ENCODE results near the gene PMM1.
"Not testable (repeated sequence)": the region's sequence is repeated elsewhere in the genome, so short reads cannot be mapped to it uniquely, and the experiment has no call there.

PMM1 gene

DNA sequence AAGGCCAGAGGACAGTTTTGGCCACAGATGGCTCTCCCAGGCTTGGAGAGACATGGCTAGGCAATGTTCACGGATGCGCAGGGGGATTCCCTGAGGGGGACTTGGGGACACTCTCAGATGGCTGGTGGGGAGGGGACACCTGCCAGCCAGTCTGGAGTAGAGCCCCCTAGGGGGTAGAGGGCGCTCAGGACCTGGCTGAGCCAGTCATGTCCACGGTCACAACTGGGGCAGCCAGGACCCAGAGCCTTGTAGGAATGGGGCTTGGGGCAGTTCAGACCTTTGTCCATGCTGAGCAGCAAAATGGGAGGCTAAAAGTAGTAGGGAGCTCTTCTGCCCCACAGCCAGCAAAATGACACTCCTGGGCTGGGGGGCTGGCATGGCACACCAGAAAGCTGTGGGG is 27.2 kb downstream of the PMM1 start:
- no peak for DNase-seq

DNA sequence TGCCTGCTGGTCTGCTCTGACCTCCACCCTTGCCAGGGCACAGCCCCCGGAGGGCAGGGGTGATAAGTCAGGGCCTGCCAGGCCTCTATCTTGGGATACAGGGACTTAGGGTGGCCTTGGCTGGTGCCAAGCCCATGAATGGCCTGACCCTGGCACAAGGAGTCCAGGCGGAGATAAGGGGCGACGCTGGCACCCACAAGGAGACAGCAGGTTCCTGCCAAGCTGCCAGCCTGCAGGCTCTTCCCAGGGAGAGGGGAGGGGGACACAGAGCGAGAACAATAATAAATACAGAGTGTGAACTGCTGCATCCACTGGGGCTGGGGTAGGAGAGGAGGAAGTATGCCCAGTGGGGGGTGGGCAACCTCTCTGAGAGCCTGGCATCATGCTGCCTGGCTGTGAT is 27.9 kb downstream of the PMM1 start:
- no peak for DNase-seq

DNA sequence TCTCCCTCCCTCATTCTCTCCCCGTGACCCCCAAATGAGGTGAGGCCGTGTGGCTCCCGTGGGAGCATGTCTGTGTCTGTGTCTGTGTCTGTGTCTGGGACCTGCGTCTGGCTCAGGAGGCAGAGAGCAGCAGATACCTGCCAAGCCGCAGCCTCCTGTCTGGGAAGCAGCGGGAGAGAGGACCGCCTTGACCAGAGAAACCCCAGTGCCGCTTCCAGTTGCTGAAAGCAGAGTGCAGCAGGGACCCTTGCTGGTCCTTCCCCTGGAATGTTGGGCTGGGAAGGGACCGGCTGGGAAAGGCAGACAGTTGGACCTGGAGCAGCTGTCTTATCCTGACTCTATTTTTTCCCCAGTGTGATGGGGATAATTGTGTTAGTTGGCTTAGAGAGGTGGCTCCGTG is 28.3 kb downstream of the PMM1 start:
- no peak for DNase-seq

- DNase-seq, result no peak
Observed at GRCh38 chr22:41560095-41560471, 29.6 kb downstream of the PMM1 start.

DNA sequence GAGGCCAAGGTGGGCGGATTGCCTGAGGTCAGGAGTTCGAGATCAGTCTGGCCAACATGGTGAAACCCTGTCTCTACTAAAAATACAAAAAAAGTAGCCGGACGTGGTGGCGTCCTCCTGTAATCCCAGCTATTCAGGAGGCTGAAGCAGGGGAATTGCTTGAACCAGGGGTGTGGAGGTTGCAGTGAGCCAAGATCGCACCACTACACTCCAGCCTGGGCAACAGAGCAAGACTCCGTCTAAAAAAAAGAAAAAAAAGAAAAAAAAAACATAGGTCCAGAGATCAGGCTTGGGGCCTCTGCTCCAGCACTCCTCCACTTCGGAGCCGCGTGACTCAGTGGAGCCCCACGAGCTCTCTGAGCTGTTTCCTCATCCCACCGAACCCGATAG is 31.4 kb downstream of the PMM1 start:
- DNase-seq, result not testable (repeated sequence)

- no peak for DNase-seq
Observed at GRCh38 chr22:41557401-41558240, 32.0 kb downstream of the PMM1 start.

DNA sequence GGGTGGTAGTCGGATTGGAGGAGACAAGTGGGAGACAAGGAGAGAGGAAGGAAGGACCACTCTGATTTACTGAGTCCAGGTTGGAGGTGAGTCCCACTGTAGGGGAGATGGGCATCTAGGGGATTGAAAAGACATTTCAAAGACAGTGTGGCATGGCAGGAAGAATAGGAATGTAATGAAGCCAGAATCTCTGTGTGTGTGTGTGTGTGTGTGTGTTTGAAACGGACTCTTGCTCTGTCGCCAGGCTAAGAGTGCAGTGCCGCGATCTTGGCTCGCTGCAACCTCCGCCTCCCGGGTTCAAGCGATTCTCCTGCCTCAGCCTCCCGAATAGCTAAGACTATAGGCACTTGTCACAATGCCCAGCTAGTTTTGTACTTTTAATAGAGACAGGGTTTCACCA is 33.1 kb downstream of the PMM1 start:
- DNase-seq, result no peak

DNA sequence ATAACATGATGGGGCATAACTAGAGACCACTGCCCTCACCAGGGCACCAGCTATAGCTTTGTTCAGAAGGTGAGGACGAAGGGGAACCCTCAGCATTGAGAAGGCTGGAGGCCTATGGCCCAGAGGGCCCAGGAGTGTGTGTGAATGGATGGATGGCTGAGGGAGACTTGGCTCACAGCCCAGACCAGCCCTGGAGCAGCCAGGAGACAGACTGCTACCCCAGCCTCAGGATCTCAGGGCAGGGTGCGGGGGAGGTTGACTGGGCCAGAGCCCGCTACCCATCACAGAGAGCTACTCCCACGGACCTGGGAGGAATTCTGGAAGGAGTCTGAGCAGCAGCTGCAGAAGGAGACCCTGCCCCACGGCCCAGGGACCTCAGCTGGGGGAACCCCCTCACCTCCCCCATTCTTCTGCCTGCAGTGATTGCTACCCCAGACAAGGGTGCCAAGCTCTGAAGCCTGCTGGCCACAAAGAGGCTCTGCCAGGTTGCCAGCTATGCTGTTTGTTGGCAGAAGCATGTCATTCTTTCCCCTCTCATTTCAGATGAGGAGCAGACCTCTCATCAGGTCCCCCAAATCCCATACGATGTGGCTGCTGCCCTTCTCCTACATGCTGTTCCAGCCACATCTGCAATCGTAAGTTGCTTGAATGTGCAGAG is 34.2 kb downstream of the PMM1 start:
- no peak for DNase-seq

DNA sequence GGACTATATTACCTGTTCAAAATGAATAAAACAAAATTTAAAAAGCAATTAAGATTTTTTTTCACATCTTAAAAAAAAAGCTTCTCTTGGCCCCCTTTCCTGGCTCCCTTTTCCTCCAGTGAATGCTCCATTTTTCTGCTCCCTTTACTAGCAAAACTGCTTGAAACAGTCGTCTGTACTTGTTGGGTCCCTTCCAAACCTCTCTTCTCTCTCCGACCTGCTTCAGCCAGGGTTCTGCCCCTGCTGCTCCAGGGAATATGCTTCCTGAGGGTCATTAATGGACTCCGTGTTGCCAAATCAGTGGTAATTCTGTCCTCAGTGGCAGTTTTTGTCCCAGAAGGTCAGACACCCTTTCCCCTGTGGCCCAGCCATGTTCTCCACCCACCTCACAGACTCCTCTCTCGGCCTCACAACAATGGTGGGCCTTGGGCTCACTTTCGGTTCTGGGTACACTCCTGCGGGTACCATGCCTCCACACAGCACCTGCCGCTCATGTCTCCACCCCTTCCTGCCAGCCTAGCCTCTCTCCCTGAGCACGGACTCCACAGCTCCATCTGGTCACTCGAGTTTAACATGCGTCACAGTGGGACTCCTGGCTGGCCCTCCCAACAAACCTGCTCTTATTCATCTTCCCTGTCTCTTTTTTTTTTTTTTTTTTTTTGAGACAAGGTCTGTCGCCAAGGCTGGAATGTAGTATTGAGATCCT is 37.6 kb downstream of the PMM1 start:
- no peak for DNase-seq

GRCh38 chr22:41550952-41551491 is 38.6 kb downstream of the PMM1 start:
- no peak for DNase-seq

DNA sequence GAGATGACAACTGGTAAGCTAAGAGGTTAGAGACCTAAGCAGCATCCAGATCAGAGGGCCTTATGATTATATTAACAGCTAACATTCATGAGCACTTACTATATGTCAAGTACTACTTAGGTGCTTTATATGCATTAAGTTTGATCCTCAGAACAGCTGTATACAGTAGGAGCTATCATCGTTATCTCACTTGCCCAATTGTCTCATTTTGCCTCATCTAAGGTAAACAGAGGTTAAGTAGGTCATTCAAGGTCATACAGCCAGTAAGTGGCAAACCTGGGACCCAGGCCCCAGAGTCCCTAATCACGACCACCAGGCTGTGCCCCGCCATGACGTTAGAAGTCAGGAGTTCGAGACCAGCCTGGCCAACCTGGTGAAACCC is 40.8 kb downstream of the PMM1 start:
- no peak for DNase-seq

- no peak for DNase-seq
Observed at GRCh38 chr22:41544671-41545476, 44.8 kb downstream of the PMM1 start.

GRCh38 chr22:41543854-41544670 is 45.6 kb downstream of the PMM1 start, which contains the start of gene POLR3H:
Gene POLR3H (minus strand): TSS chr22:41544470. CDS start chr22:41544101, 369 bp downstream.
- peak; percentile 98 for DNase-seq

DNA sequence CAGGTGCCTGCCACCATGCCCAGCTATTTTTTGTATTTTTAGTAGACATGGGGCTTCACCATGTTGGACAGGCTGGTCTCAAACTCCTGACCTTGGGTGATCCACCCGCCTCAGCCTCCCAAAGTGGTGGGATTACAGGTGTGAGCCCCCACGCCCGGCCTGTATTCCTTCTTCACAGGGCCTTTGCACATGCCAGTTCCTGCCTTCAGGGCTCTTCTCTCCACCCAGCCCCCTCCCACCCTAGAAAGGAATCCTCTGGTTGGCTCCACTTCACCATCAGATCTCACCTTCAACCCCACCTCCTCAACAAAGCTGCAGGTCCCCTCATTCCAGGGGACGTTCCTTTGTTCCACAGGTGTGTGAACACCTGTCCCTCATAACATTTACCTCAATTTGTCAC is 47.4 kb downstream of the PMM1 start:
- DNase-seq, result no peak

DNA sequence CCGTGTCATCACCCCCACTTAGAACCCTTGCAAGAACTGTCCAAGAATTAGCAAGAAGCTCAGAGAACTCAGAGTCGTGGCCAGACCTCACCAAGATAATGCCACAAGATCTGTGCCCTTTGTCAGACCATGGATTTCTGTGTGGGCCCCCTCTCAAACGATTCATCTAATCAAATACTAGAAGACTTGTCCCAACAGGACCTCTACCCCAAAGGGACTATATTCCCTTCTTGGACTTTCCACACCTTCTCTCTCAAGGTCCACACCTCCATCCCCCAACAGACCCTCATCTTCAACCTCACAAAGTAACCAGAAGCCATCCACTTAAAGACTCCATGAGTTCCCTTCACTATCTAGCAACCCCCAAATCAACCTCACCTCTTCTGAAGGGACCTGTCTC is 48.2 kb downstream of the PMM1 start:
- DNase-seq, result no peak

GRCh38 chr22:41540365-41540764 is 49.3 kb downstream of the PMM1 start:
- DNase-seq, result no peak

DNA sequence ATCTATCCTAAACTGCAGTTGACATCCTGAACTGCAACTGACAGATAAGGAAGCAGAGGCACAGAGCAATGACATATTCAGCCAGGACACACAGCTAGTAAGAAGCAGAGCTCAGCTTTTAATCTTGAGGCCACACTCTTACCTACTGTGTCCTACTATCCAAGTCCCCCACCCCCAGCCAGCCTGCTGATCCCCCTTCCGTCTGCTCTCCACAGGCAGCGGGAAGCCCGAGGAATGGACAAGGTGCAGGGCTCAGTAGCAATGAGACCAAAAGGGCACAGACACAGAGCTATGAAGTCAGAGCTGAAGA is 49.7 kb downstream of the PMM1 start:
- DNase-seq, result no peak

GRCh38 chr22:41539146-41540005 is 50.3 kb downstream of the PMM1 start:
- DNase-seq, result no peak

- DNase-seq, result no peak
Observed at GRCh38 chr22:41538583-41538982, 51.1 kb downstream of the PMM1 start.

- DNase-seq, result no peak
Observed at GRCh38 chr22:41537203-41537602, 52.4 kb downstream of the PMM1 start.

DNA sequence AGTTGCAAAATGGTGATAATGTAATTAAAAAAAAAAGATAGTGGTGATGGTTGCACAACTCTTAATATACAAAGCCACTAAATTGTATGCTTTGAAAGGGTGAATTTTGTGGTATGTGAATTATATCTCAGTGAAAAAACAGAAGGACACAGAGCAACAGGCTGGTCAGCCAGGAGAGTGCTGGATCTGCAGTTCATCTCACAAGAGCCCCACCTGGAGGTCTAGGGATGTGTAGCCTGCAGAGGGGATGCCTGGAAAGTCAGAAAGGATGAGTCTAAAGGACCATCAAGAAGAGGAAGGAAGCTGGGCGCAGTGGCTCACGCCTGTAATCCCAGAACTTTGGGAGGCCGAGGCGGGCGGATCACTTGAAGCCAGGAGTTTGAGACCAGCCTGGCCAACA is 54.4 kb downstream of the PMM1 start:
- DNase-seq, result no peak
